H1 (cell line): ENCODE data around the gene SLC37A1. TPM values are rescaled to one million over a fixed set of nuclear protein-coding genes. Genes with fewer than 3 reads are reported as not detected.

Experiments used
- CTCF ChIA-PET: fragments of 300-600 bp; sonication (Branson Sonifier 250); formaldehyde crosslinking; loops from one replicate; lab custom pipeline; 2021; ENCODE audit not compliant: partially characterized antibody; lab: Charles Lee
- POLR2A ChIA-PET: fragments of 300-600 bp; sonication (Branson Sonifier 250); formaldehyde crosslinking; loops from one replicate; lab custom pipeline; 2021; ENCODE audit warnings: inconsistent platforms; ENCODE audit not compliant: partially characterized antibody; lab: Charles Lee
- DNase-seq, 2 experiments: peaks; one replicate each; pipeline versions ENCODE4 v3.0.0 to v3.0.0-alpha.2; 2010 to 2022; ENCODE audit warnings: low spot score in 2 of 2, low read depth in 1 of 2, mixed read lengths in 1 of 2
- FAIRE-seq: peaks from 2 replicates; lab custom pipeline; 2011; peaks lifted over from hg19 to GRCh38; lab: Jason Lieb, UNC
- H2AFZ ChIP-seq: 2 replicates; pipeline ENCODE4 v1.8.1; 2012; ENCODE audit warnings: low read length, inconsistent platforms
- H2AK5ac ChIP-seq: 2 replicates; pipeline ENCODE4 v1.6.1; 2013; ENCODE audit warnings: low read depth, low read length
- H2BK120ac ChIP-seq: replicated peaks from 2 replicates; pipeline ENCODE3; 2013; ENCODE audit warnings: low read depth, low read length, inconsistent platforms
- H2BK12ac ChIP-seq: 2 replicates; pipeline ENCODE4 v1.6.1; 2013; ENCODE audit warnings: low read depth, low read length
- H2BK15ac ChIP-seq: 2 replicates; pipeline ENCODE4 v1.6.1; 2013; ENCODE audit warnings: low read length
- H2BK20ac ChIP-seq: 2 replicates; pipeline ENCODE4 v1.6.1; 2013; ENCODE audit warnings: low read length
- H2BK5ac ChIP-seq: 2 replicates; pipeline ENCODE4 v1.6.1; 2013; ENCODE audit warnings: low read depth, low read length
- H3K14ac ChIP-seq: 2 replicates; pipeline ENCODE4 v1.6.1; 2013; ENCODE audit warnings: inconsistent platforms; ENCODE audit not compliant: insufficient read length
- H3K18ac ChIP-seq: 2 replicates; pipeline ENCODE4 v1.6.1; 2013; ENCODE audit warnings: low read length; ENCODE audit errors: extremely low read depth
- H3K23ac ChIP-seq: 2 replicates; pipeline ENCODE4 v1.6.1; 2013; ENCODE audit warnings: inconsistent platforms; ENCODE audit not compliant: insufficient read length
- H3K23me2 ChIP-seq: 2 replicates; pipeline ENCODE4 v1.6.1; 2013; ENCODE audit warnings: low read depth, low read length
- H3K27ac ChIP-seq: 2 replicates; pipeline ENCODE4 v1.6.1; 2011; ENCODE audit warnings: low read depth, low read length, inconsistent platforms
- H3K27me3 ChIP-seq, 4 experiments: replicated peaks in 1 of 4; 1 replicate in 1 of 4; 2 replicates in 3 of 4; pipeline versions ENCODE4 v1.6.1 to v1.8.1; 2011 to 2013; ENCODE audit warnings: low read length in 3 of 4, mild to moderate bottlenecking in 3 of 4, inconsistent platforms in 2 of 4, mixed read lengths in 2 of 4, moderate library complexity in 1 of 4; ENCODE audit not compliant: control insufficient read depth in 3 of 4, insufficient read depth in 3 of 4; ENCODE audit errors: extremely low read depth in 1 of 4
- H3K36me3 ChIP-seq, 4 experiments: 2 replicates each; pipeline versions ENCODE4 v1.6.1 to v1.8.1; 2011 to 2013; ENCODE audit warnings: mild to moderate bottlenecking in 4 of 4, low read length in 3 of 4, moderate library complexity in 2 of 4, control low read depth in 1 of 4, inconsistent platforms in 1 of 4; ENCODE audit not compliant: insufficient read depth in 4 of 4, control insufficient read depth in 2 of 4
- H3K4ac ChIP-seq: replicated peaks from 2 replicates; pipeline ENCODE3; 2013; ENCODE audit warnings: low read length, low read depth, mixed read lengths, inconsistent platforms; ENCODE audit not compliant: insufficient read length
- H3K4me1 ChIP-seq, 4 experiments: replicated peaks in 1 of 4; 1 replicate in 1 of 4; 2 replicates in 3 of 4; pipeline versions ENCODE4 v1.6.1 to v1.8.1; 2011 to 2013; ENCODE audit warnings: low read length in 3 of 4, inconsistent platforms in 2 of 4, mixed read lengths in 1 of 4; ENCODE audit not compliant: insufficient read depth in 4 of 4, control insufficient read depth in 3 of 4
- H3K4me2 ChIP-seq, 2 experiments: 2 replicates each; pipeline versions ENCODE4 v1.6.1 to v1.8.1; 2011 to 2013; ENCODE audit warnings: low read depth in 2 of 2, low read length in 2 of 2, control low read depth in 1 of 2, inconsistent platforms in 1 of 2, mild to moderate bottlenecking in 1 of 2; ENCODE audit not compliant: insufficient read depth in 1 of 2
- H3K4me3 ChIP-seq, 4 experiments: fragments of 200-600, 300-600 bp in 1 of 4; sonication (generic), shearing (Covaris generic), sonication (Bioruptor Twin) in 1 of 4; 2 replicates each; pipeline versions ENCODE4 v1.5.1 to v1.8.1; 2011 to 2016; ENCODE audit warnings: low read length in 4 of 4, low read depth in 3 of 4, control low read depth in 2 of 4, inconsistent platforms in 2 of 4, mild to moderate bottlenecking in 2 of 4, mixed read lengths in 1 of 4, moderate library complexity in 1 of 4; ENCODE audit not compliant: insufficient read depth in 2 of 4; ENCODE audit errors: extremely low read depth in 1 of 4
- H3K56ac ChIP-seq: replicated peaks from 2 replicates; pipeline ENCODE3; 2013; ENCODE audit warnings: low read depth, mild to moderate bottlenecking, mixed read lengths, low read length, inconsistent platforms; ENCODE audit not compliant: insufficient read length
- H3K79me1 ChIP-seq: 2 replicates; pipeline ENCODE4 v1.6.1; 2013; ENCODE audit warnings: low read depth, low read length, control low read depth
- H3K79me2 ChIP-seq, 2 experiments: 2 replicates each; pipeline versions ENCODE4 v1.6.1 to v1.8.1; 2012 to 2013; ENCODE audit warnings: low read length in 2 of 2, mild to moderate bottlenecking in 2 of 2, inconsistent platforms in 1 of 2; ENCODE audit not compliant: insufficient read depth in 2 of 2, control insufficient read depth in 1 of 2
- H3K9ac ChIP-seq, 4 experiments: replicated peaks in 1 of 4; 1 replicate in 1 of 4; 2 replicates in 3 of 4; pipeline versions ENCODE4 v1.6.1 to v1.8.1; 2011 to 2013; ENCODE audit warnings: low read depth in 3 of 4, low read length in 3 of 4, control low read depth in 2 of 4, mild to moderate bottlenecking in 2 of 4, moderate library complexity in 2 of 4, inconsistent platforms in 1 of 4; ENCODE audit errors: extremely low read depth in 1 of 4
- H3K9me3 ChIP-seq, 2 experiments: 2 replicates each; pipeline versions ENCODE4 v1.6.1 to v1.8.1; 2012 to 2013; ENCODE audit warnings: mild to moderate bottlenecking in 2 of 2, moderate library complexity in 2 of 2, control low read depth in 1 of 2, inconsistent platforms in 1 of 2, low read depth in 1 of 2, low read length in 1 of 2, mixed read lengths in 1 of 2; ENCODE audit not compliant: insufficient read depth in 2 of 2
- H4K20me1 ChIP-seq, 2 experiments: replicated peaks in 1 of 2; 2 replicates each; pipeline versions ENCODE3 to v1.8.1; 2011 to 2013; ENCODE audit warnings: inconsistent platforms in 2 of 2, low read length in 2 of 2, mild to moderate bottlenecking in 1 of 2; ENCODE audit not compliant: insufficient read depth in 2 of 2, control insufficient read depth in 1 of 2
- H4K5ac ChIP-seq: 2 replicates; pipeline ENCODE4 v1.6.1; 2013; ENCODE audit warnings: low read length, low read depth, mixed read lengths, inconsistent platforms; ENCODE audit not compliant: insufficient read length
- H4K8ac ChIP-seq: 2 replicates; pipeline ENCODE4 v1.8.0; 2013; ENCODE audit warnings: mild to moderate bottlenecking, moderate library complexity, low read length, inconsistent platforms; ENCODE audit not compliant: insufficient read depth; ENCODE audit errors: extremely low read depth
- H4K91ac ChIP-seq: replicated peaks from 2 replicates; pipeline ENCODE3; 2013; ENCODE audit warnings: low read length, mixed read lengths, inconsistent platforms; ENCODE audit not compliant: insufficient read length
- BACH1 ChIP-seq: IDR thresholded peaks from 2 replicates; pipeline ENCODE4 v1.6.1; 2012; ENCODE audit warnings: low read length, improper control_type of control experiment
- CBX5 ChIP-seq: fragments of 300-800, 300-1000 bp; sonication (generic); IDR thresholded peaks from 2 replicates; pipeline ENCODE4 v1.7.1; 2016; ENCODE audit warnings: antibody characterized with exemption, low read length, low read depth
- SRF ChIP-seq: IDR thresholded peaks from 2 replicates; pipeline ENCODE4 v1.6.1; 2011; ENCODE audit warnings: mild to moderate bottlenecking, low read depth, low read length, moderate library complexity
- WGBS, 2 experiments: shearing (Covaris generic) in 1 of 2; methylation state at CpG; one replicate each; pipeline versions ENCODE4 v1.1.6 to v1.1.7; 2013 to 2015; ENCODE audit warnings: low lambda C conversion rate in 2 of 2, mixed read lengths in 2 of 2, inconsistent platforms in 1 of 2, low coverage in 1 of 2, missing lambda C conversion rate in 1 of 2; ENCODE audit not compliant: insufficient replicate concordance in 2 of 2, insufficient coverage in 1 of 2, insufficient read length in 1 of 2; ENCODE audit errors: extremely low coverage in 1 of 2, missing lambda C conversion rate in 1 of 2; 5-methylcytosine and 5-hydroxymethylcytosine counted together
- polyA plus RNA-seq, 7 experiments: library from polyadenylated mRNA; depleted of rRNA in 3 of 7; stranded (reverse) in 5 of 7; unstranded in 2 of 7; fragments of >200 nt in 5 of 7; fragments of 200-250 nt in 2 of 7; gene quantifications; 1 replicate in 5 of 7; 2 replicates in 1 of 7; 4 replicates in 1 of 7; pipeline versions ENCODE4 v1.2.1 to v1.2.3, GENCODE V29; 2011 to 2013; ENCODE audit warnings: missing spikeins in 2 of 7, mixed read lengths in 2 of 7
- total RNA-seq: library from RNA; stranded (reverse); fragmentation: NEBNext Ultra II Directional; extraction: Animal tissue kit (Norgen Biotek cat#: 25700); gene quantifications from 2 replicates; pipeline ENCODE4 v1.2.1, GENCODE V29; 2021

The SLC37A1 gene
- total and polyA plus RNA-seq, 2 of the 8 experiments (the other 6 are each of a cell fraction or from before 2014, with no cell fraction given), result 15.6 to 30.9 TPM

- TF ChIP-seq BACH1, result no peak
- no peak for TF ChIP-seq CBX5
- no peak for TF ChIP-seq SRF
- peak overlapping the region; percentile 32; the same call in 1 of the 2 replicates for H3K18ac ChIP-seq
- no peak overlapping the region for H3K14ac ChIP-seq
- ChIA-PET CTCF (interaction anchor here (0.6 to 0.9 kb wide), 2 partner anchors 8 to 16 kb away, joined by 3 to 4 read pairs; no protein-coding TSS in a partner anchor), POLR2A (no interaction called here)
- H2BK20ac ChIP-seq, result peak overlapping the region; percentile 93; the same call in 1 of the 2 replicates
- no peak overlapping the region for H3K27ac ChIP-seq
- peak overlapping the region; percentile 7; the same call in 1 of the 2 replicates for H4K8ac ChIP-seq
- H3K9me3 ChIP-seq, result no peaks in the 10 kb centered on the region; a peak in 1 of 4 replicates
- H2AK5ac ChIP-seq, result peak overlapping the region; percentile 65; the same call in 1 of the 2 replicates
- peak overlapping the region; percentile 66 for H4K91ac ChIP-seq
- no peak overlapping the region for H2AFZ ChIP-seq
- no peaks in the 10 kb centered on the region for H3K79me2 ChIP-seq
- no peak overlapping the region for H3K4ac ChIP-seq
- no peak for DNase-seq
- peaks cover 1 to 13% (median 10%) of the 10 kb centered on the region in 4 experiments; a peak in 6 of 7 replicates for H3K4me1 ChIP-seq
- H3K23ac ChIP-seq, result no peak overlapping the region
- no peak overlapping the region for H3K4me3 ChIP-seq
- no peak overlapping the region for H2BK120ac ChIP-seq
- 76% methylated on average over 3 of the region's 3 CpGs; no CpG with 5 or more reads in 1 of the 2 experiments for WGBS, 2 experiments
- peak overlapping the region; percentile 39; the same call in 1 of the 2 replicates for H2BK5ac ChIP-seq
- no peak overlapping the region for H3K4me2 ChIP-seq
- H3K9ac ChIP-seq, result no peak overlapping the region
- FAIRE-seq, result no peak
- H2BK12ac ChIP-seq, result peak overlapping the region; percentile 50; the same call in 1 of the 2 replicates
- no peaks in the 10 kb centered on the region for H3K79me1 ChIP-seq
- H2BK15ac ChIP-seq, result peak overlapping the region; percentile 72; the same call in 1 of the 2 replicates
- no peaks in the 10 kb centered on the region; a peak in 1 of 7 replicates for H3K27me3 ChIP-seq
- H3K56ac ChIP-seq, result no peak overlapping the region
- no peak overlapping the region for H4K5ac ChIP-seq
- no peaks in the 10 kb centered on the region for H4K20me1 ChIP-seq
- H3K36me3 ChIP-seq, result no peaks in the 10 kb centered on the region
- H3K23me2 ChIP-seq, result no peaks in the 10 kb centered on the region; the same call in none of the 2 replicates
These were observed 47.9 kb upstream of the SLC37A1 start for GRCh38 chr21:42465803-42466127.
